Measurements from ENCODE around the gene PPP1R3D. TPM values are rescaled to one million over a fixed set of nuclear protein-coding genes. Genes with fewer than 3 reads are reported as not detected.

PPP1R3D gene
- total and polyA plus RNA-seq, 9 of the 15 experiments (the other 6 are each of a cell fraction or from before 2014, with no cell fraction given), result 0.35 to 3.3 (median 1.8) TPM

- TF ChIP-seq POU5F1 (IDR thresholded peaks at IDR 0.05; ENCODE audit: borderline replicate concordance, low read depth, low read length, partially characterized antibody), result no peak
- 0 out of 2 replicates have a peak, but pooled peaks have one; percentile 40 for TF ChIP-seq CREB3L1 (IDR thresholded peaks at IDR 0.05; ENCODE audit: borderline replicate concordance, low read depth)
- TF ChIP-seq ZNF134 (CRISPR knock-in tag; conservative IDR thresholded peaks at IDR 0.05), result no peak
- no peak for TF ChIP-seq E2F4 (CRISPR knock-in tag; IDR thresholded peaks at IDR 0.05; ENCODE audit: low read depth)
- TF ChIP-seq BHLHE40 (IDR thresholded peaks at IDR 0.05; ENCODE audit: low read length), result peak; percentile 72
- TF ChIP-seq CREB1 (IDR thresholded peaks at IDR 0.05), result peak; percentile 43; the same call in 1 of the 2 replicates
- peak; percentile 24; the same call in 1 of the 2 replicates for TF ChIP-seq CREB1 (CRISPR knock-in tag; IDR thresholded peaks at IDR 0.05)
- TF ChIP-seq RBM14 (IDR thresholded peaks at IDR 0.05; ENCODE audit: borderline replicate concordance, insufficient read depth, low read depth, low read length), result no peak
- no peak for TF ChIP-seq BRD9 (IDR thresholded peaks at IDR 0.05; ENCODE audit: low read depth, partially characterized antibody)
- TF ChIP-seq ZMIZ1 (IDR thresholded peaks at IDR 0.05; ENCODE audit: low read depth in 2 of 2, low read length in 2 of 2), result no peak
- no peak for TF ChIP-seq ZNF79 (CRISPR knock-in tag; IDR thresholded peaks at IDR 0.05; ENCODE audit: low read depth)
- TF ChIP-seq HNRNPLL (IDR thresholded peaks at IDR 0.05; ENCODE audit: low read depth, low read length, poor library complexity, severe bottlenecking), result peak; percentile 71
- TF ChIP-seq ZBTB34 (CRISPR knock-in tag; IDR thresholded peaks at IDR 0.05), result no peak
- TF ChIP-seq TARDBP (IDR thresholded peaks at IDR 0.05), result no peak
- peak; percentile 96 for TF ChIP-seq POLR2G (IDR thresholded peaks at IDR 0.05; ENCODE audit: low read depth, low read length)
- no peak for TF ChIP-seq E2F5 (CRISPR knock-in tag; IDR thresholded peaks at IDR 0.05)
- no peak for TF ChIP-seq HDAC3 (IDR thresholded peaks at IDR 0.05; ENCODE audit: borderline replicate concordance, partially characterized antibody)
- no peak for TF ChIP-seq ILK (tag; IDR thresholded peaks at IDR 0.05; ENCODE audit: borderline replicate concordance, low read depth)
Measured at GRCh38 chr20:59940129-59940955, at the start of gene PPP1R3D, which contains the start of gene FAM217B (continued).
